NCI-H748 (cell line): Measurements from ENCODE around the gene GGT5.
"Not testable (repeated sequence)": the region's sequence is repeated elsewhere in the genome, so short reads cannot be mapped to it uniquely, and the experiment has no call there.

Source experiments
- DNase-seq: peaks from one replicate; lab custom pipeline; 2025; ENCODE audit not compliant: unreplicated experiment; lab: John Stamatoyannopoulos, UW

GGT5 gene

DNA sequence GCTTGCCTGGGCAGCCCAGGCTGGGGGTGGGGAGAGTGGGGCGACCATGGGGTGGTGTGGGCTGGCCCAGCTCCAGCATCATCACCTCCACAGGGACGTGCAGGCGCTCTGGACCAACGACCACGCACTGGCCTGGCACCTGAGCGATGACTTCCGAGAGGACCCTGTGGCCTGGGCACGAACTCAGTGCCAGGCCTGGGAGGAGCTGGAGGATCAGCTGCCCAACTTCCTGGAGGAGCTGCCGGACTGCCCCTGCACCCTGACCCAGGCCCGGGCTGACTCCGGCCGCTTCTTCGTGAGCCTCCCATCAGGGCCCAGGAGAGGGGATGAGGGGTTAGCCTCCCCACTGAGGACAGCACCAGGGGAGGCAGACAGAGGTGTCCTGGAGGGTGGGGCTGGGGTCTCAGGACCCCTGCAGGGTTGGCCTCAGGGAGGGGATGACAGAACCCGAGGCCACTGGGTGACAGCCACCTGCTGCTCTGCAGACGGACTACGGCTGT, 59.8 kb downstream of the GGT5 start:
- no peak for DNase-seq

DNA sequence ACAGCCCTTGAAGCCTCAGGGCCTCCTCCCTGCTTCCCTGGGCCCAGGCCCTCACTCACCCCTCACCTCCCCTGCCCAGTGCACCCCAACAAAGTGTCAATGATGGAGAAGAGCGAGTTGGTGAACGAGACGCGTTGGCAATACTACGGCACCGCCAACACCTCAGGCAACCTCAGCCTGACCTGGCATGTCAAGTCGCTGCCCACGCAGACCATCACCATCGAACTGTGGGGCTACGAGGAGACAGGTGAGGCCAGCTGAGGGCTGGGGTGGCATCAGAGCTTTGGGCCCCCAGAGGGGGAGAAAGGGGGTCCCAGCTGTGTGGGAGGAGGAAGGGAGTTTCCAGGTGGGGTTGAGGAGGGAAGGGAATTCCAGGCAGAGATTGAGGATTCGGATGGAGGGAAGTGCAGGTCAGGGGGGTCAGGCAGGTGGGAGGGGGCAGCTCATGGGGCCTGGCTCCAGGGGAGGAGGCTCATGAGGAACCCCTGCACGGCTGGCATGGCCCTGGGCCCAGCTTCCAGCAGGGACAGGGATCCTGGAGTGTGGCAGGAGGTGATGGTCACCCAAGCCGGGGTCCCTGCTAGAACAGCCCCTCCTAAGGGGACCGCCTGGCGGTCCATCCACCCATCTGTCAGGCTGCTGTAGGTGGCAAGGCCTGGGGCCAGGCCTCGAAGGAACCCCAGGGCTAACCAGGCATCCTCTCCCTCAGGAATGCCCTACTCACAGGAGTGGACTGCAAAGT, 60.7 kb downstream of the GGT5 start:
- DNase-seq: no peak

DNA sequence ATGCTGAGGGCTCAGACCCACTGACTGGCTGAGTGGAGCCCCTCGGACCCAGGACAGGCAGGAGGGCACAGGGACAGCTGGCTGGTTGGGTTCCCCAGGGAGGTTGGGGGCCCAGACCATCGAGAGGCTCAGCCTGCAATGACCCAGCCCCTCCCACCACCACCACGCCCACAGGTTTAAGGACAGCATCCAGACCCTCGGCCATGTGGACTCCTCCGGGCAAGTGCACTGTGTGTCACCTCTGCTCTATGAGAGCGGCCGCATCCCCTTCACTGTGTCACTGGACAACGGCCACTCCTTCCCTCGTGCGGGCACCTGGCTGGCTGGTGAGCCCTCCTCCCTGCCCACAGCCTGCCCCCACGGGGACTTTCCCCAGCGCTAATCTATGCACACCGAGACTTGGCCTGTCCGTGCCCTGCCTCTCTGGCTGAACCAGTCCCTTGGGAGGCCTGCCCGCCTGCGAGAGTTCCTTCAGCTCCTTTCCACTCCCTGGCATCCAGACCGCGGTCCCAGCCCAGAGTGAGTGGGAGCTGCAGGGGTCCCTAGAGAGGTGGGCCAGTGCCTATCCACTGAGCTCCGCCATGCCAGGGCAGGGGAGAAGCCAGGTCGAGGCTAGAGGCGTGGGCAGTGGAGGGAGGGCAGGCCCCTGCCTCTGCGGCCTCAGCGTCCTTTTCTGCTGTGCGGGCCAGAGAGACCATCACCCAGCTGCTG, 61.4 kb downstream of the GGT5 start:
- DNase-seq: no peak

DNA sequence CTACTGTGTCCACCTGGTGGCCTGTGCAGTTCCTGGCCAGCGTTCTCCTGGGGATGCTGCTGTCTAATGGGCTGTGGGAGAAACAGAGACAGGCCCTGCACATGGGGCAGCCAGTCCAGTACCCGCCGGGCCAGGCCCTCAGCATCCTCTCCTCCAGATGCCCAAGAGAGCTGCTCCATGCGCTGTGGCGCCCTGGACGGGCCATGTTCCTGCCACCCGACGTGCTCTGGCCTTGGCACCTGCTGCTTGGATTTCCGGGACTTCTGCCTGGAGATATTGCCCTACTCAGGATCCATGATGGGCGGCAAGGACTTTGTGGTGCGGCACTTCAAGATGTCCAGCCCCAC, 62.0 kb downstream of the GGT5 start:
- not testable (repeated sequence) for DNase-seq

DNA sequence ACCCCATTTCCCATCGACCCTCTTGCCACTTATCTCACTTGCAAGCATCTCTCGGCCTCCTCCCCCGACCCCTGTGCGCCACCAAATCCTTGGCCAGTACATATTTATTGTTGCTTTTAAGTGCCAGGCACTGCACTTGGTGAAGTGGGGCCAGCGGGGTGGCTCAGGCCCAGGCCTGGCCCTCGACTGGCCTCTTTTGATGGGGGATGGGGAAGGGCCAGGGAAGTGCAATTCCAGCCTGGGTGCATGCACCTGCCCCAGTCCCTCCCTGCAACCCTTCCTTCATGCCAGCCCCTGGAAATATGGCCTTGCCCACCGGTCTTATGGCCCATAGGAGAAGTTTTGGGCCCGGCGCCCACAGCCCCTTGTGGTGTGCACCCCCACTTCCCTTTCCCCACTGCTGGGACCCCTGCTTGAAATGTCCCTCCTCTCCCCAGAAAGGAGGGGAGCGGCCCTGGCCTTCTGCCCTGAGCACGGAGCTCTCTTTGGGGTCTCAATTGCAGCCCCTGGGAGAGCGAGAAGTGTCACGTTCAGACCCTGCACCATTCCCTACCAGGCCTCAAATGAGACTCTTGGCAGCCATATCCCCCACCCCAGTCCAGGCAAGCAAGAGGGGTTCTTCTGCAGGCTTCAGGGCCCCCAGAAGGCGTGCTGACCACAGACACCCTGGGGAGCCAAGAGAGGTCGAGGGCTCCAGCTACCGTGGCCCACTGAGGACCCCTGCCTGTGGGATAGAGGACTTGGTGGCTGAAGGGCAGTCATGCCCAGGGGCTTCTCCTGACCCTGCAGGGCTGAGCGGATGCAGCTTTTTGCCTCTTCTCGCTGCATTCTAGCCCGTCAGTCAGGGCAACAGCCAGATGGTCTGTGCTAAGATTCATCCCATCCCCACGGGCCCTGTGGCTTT, 62.6 kb downstream of the GGT5 start:
- DNase-seq: no peak

DNA sequence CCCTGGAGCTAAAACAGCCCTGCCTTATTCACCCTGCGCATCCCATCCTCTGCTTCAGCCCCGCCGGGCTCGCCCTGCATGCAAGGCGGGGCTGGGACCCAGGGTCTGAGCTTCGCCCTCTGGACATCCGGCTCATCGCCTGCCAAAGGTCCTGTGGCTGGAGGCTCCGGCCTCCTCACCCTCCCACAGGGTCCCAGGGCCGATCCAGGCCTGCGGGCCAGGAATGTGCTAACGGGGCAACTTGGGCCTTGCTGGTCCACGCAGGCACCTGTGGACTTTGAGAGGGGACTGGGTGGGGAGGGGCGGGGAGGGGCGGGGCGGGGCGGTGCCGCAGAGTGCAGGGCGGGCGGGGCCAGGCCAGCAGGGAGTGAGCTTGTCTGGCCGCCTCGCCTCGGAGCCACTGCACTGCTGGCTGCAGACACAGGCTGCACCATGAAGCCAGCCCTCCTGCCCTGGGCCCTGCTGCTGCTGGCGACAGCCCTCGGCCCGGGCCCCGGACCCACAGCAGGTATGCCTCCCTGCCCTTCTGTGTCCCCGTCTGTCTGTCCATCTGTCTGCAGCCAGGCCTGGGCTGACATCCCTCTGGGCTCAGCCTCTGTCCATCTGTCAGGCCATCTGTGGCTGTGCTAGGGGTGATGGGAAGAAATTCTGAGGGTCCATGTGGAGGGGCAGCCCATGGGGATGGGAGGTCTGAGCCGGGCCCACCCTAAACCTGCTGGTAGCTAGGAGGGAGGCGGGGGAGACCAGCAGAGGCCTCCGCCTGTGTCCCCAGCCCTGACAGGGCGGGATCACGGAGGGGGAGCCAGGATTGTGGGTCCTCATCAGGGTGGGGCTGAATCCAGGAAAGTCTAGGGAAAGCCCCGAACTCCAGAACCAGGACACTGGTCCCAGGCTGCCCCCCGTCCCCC, 63.5 kb downstream of the GGT5 start, which contains the start of gene SUSD2:
Gene SUSD2 (plus strand): TSS at position 400 of the 908 bp plus-strand sequence. CDS start 33 bp downstream, at position 433.
- peak; percentile 7 for DNase-seq

DNA sequence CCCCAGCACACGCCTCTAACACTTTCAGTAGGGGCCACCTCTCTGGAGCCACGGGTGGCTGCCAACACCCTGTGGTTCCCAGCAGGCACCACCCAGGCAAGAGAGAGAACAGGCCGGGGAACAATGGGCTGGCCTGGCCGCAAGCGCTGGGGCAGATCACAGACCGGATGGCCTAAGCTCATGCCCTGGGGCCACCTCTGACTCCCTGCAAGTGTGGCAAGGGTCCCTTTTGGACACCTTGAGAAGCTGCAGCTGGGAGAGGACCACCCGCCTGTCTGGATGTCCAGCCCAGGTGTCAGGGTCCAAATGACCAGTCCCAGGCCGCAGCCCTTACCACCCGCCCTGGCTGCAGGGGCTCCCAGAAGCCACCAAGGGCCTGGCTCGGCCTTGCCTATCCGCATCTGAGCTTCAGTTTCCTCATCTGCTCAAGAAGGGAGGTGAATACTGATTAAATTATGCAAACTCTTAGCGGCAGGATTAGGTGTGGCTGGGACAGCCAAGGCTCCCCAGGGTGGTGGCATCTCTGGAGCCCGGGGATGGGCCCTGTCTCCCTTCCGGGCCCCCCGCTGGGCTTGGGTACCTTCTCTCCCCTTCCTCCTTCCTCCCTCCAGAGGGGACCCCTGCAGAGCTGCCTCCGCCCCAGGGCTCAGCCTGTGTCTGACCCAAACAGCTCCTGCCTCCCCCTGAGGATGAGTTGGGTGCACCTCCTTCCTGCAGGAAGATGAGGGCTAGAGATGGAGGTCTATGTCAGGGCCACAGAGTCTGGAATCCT, 64.4 kb downstream of the GGT5 start:
- DNase-seq: no peak

DNA sequence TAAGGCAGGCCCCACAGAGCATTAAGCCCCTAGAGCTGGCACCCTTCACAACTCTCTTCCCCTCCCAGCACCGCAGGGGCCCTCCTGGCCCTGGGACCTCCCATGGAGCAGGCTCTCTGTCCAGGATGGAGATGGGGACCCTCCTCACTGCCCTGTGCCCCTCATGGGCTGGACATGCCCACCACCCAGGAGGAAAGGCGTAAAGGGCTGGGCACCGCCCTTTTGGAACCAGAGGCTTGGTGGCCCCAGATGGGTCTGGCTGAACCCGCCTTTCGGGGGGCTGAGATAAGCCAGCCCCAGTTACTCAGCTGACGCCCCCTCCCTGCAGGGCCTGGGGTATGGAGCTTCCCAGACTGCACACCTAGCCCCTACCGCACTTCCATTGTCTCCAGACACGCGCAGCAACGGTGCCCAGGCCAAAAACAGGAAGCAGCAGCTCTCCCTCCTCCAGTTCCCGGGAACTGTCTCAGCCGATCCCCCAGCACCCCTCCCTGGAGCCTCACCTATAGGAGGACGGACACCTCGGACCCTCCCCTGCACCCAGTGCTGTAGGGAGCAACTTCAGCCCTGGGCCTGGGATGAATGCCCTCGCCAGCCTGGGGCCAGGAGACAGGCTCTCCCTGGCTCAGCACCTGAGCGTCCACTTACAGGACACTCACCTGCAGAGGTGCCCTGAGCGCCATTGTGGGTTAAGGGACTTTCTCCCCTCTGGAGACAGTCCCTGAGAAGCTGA, 65.2 kb downstream of the GGT5 start:
- DNase-seq: no peak

DNA sequence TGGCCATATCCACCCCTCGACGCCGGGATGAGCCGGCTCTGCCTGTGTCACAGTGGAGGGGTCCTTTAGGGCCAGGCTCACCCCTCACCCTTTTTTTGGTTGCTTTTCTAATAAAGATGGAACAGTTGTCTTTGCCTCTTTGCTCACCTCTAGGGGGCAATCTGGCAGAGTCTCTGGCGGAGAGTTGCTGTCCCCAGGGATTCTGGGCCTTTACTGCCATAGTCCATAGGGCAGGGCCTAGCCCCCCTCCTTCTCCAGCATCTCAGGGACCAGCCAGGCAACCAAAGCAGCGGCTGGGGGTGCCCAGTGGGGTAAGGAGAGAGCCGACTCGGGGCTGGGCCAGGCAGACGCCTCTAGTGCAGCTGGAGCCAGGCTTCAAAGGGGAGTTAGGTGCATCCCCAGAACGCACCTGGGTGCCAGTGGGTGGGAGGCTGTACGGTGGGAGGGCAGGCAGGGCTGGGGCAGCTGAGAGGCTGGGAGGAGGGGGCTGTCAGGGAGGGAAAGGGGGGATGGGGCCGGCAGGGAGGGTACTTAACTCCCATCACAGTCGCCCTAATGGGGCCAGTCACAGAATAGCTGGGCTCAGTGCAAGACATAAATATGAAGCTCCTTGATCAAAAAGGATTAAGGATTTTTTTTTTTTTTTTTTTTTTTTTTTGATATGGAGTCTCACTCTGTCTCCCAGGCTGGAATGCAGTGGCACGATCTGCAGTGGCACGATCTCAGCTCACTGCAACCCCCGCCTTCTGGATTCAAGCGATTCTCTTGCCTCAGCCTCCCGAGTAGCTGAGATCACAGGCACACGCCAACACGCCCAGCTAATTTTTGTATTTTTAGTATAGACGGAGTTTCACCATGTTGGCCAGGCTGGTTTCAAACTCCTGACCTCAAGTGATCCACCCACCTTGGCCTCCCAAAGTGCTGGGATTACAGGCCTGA, 66.1 kb downstream of the GGT5 start:
- no peak for DNase-seq

DNA sequence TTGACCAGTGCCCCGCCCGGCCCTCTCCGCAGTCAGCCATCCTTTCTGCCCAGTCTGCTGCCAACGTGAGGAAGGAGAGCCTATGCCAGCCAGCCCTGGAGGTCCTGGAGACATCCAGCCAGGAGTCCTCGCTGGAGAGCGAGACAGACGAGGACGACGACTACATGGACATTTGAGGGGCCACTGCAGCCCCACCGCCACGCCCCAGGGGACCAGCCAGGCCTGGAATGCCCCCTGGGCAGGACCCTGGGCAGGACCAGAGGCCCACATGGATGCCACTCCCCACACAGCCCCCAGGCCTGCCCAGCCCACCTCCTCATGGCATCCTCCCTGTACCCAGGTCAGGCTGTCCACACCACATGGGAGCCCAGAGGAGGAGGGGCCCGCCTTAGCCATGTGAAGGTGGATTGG, 66.9 kb downstream of the GGT5 start:
- no peak for DNase-seq

DNA sequence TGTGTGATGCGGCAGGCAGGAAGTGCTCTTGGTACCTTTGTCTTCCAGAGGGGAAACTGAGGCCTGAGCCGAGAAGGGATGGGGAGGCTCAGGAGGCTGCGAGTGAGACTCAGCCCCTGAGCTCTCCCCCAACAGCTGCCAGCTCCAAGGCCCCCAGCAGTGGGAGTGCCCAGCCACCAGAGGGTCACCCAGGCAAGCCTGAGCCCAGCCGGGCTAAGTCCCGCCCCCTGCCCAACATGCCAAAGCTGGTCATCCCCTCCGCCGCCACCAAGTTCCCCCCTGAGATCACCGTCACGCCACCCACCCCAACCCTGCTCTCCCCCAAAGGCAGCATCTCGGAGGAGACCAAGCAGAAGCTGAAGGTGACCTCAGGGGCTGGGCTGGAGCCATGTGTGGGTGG, 67.4 kb downstream of the GGT5 start:
- DNase-seq: no peak

DNA sequence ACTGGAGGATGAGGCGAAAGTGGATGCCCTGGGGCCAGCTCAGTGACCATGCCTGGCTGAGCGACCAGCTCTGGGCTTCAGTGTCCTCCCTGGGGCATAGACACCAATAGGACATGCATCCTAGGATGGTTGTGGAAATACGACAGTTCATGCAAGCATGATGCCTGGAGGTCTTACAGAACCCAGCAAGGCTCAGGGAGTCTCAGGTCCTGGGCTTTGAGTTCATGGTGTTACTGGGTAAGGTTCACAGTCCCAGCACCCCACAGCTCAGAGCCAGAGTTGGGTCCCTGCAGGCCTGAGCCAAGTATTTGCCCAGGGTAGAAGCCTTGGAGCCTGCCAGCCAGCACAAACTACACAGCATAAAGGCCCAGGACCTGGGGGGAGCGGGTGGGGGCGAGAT, 67.8 kb downstream of the GGT5 start:
- no peak for DNase-seq

DNA sequence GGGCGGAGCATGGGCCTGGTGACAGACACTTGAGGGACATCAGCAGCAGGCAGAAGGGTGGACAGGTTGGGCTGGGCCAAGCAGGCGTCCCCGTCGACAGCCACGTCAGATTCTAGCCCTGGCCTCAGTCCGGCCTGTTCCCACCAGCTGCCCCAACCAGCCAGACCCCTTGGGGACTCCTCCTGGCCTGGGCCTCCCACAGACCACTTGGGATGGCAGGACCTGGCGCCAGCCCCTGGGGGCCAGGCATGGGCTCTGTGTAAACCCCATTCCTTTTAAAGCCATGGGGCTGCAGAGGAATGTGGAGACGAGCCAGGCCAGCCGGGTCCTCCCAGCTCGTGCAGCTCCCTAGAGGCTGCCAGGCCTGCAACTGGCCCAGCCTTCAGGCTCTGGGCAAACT, 68.3 kb downstream of the GGT5 start:
- no peak for DNase-seq

DNA sequence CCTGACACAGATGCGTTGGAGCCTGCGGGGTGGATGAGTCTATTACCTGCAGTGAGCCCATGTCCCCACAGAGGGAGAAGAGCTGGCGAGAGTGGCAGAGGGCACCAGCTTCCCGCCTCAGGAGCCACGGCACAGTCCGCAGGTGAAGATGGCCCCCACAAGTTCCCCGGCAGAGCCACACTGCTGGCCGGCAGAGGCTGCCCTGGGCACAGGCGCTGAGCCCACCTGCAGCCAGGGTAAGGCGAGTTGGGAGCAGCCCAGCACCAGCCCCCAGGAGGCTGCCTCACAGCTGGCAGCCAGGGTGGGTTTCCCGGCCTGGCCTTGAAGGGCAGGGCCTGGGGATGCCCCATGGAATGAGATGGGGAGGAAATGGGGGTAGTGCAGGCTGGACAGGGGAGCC, 68.8 kb downstream of the GGT5 start:
- no peak for DNase-seq

DNA sequence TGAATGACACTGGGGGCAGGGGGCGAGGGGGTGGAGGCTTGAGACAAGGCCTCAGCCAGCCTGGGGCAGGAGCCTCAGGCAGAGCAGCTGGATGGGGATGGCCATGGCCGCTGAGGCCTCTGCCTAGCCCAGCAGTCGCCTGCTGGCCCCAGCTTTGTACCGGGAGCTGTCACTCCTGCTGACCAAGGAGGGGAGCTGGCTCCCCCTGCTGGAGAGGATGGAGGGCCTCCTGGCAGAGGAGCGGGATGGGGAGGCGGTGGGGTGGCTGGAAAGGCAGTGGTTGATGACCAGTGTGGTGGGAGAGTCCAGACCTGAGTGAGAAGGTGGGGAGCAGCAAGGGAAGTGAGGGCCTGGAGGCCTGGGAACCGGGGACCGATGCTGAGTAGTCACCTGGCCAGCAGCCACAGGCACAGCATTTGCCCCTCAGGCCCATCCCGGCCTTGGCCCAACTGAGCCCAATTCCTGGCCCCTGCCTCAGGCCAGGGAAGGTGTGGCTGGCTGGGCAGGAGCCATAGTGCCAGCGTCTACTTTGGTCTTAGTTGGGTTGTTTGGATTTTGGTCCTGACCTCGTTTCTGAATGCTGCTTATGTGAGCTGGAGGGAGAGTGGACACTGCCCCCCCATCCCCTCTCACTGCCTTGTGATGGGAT, 69.6 kb downstream of the GGT5 start:
- DNase-seq: peak; percentile 52

DNA sequence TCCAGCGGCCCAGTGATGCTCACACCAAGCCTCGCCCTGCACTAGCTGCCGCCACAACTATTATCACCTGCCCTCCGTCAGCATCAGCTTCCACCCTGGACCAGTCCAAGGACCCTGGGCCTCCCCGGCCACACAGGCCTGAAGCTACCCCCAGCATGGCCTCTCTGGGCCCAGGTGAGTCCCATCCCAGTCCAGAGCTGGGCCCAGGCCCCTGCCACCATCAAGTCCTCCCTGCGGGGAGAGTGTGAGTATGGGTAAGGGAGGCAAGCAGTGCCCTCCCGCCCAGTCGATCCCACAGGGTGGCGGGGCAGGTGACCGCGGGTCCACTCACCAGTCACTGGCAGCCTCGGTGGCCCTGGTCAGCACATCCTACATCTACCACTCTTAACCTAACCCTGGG, 73.1 kb downstream of the GGT5 start:
- DNase-seq: no peak

DNA sequence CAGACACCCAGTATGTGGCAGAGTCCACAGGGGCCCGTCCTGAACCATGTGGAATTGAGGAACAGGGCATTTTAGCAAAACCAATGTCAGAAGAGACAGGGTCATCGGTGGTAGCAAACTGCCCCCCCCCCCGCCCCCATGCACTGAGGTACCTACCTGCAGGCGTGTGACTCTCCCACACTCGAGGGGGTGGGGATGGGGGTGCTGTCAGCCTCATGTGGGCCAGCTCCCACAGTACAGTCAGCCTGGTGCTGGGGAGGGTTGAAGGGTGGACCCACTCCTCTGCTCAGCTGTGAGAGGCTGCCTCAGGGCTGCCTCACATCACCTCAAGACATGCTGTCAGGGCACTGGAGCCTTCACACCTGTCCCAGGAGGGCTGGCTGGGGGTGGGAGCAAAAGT, 74.2 kb downstream of the GGT5 start:
- no peak for DNase-seq
